CD4-positive, alpha-beta T cell (primary cell): ENCODE data around the gene ZNF443. TPM values are rescaled to one million over a fixed set of nuclear protein-coding genes. Genes with fewer than 3 reads are reported as not detected.

Source experiments
- ATAC-seq: fragments of 200-7000 bp; cut with Tn5 transposase; one replicate; pipeline ENCODE4 v1.10.0; 2022; ENCODE audit warnings: mild to moderate bottlenecking; ENCODE audit not compliant: poor library complexity
- CTCF ChIA-PET: fragments of 350-600 bp; sonication (Branson Sonifier 250); formaldehyde crosslinking; loops from one replicate; lab custom pipeline; 2021; ENCODE audit warnings: antibody characterized with exemption, inconsistent platforms; lab: Charles Lee
- POLR2A ChIA-PET: fragments of 350-600 bp; sonication (Branson Sonifier 250); formaldehyde crosslinking; loops from one replicate; lab custom pipeline; 2021; ENCODE audit warnings: antibody characterized with exemption, inconsistent platforms; lab: Charles Lee
- DNase-seq, 14 experiments: peaks; one replicate each; pipeline ENCODE4 v3.0.0-alpha.2; 2013 to 2020; ENCODE audit warnings: mixed read lengths in 2 of 14
- H3K27ac ChIP-seq, 2 donors: one replicate each; pipeline versions ENCODE4 v1.5.1 to v1.7.0; 2013; ENCODE audit warnings: low read length in 2 of 2, low read depth in 1 of 2, mild to moderate bottlenecking in 1 of 2
- H3K27me3 ChIP-seq, 2 experiments: 1 replicate in 1 of 2; 2 replicates in 1 of 2; pipeline versions ENCODE4 v1.6.1 to v1.7.0; 2013; ENCODE audit warnings: low read length in 2 of 2, control low read depth in 1 of 2, mild to moderate bottlenecking in 1 of 2, moderate library complexity in 1 of 2; ENCODE audit not compliant: insufficient read depth in 2 of 2, control insufficient read depth in 1 of 2
- H3K36me3 ChIP-seq: one replicate; pipeline ENCODE4 v1.6.1; 2013; ENCODE audit warnings: low read length, control low read depth; ENCODE audit not compliant: insufficient read depth
- H3K4me1 ChIP-seq: one replicate; pipeline ENCODE4 v1.6.1; 2013; ENCODE audit warnings: low read length, control low read depth; ENCODE audit not compliant: insufficient read depth
- H3K4me3 ChIP-seq: one replicate; pipeline ENCODE4 v1.5.1; 2013; ENCODE audit warnings: mild to moderate bottlenecking, low read length, moderate library complexity
- H3K9me3 ChIP-seq, 2 experiments: 1 replicate in 1 of 2; 2 replicates in 1 of 2; pipeline versions ENCODE4 v1.6.1 to v1.7.0; 2013; ENCODE audit warnings: low read length in 2 of 2, mild to moderate bottlenecking in 2 of 2, control low read depth in 1 of 2, moderate library complexity in 1 of 2; ENCODE audit not compliant: control insufficient read depth in 1 of 2, insufficient read depth in 1 of 2
- H3K27ac Mint-ChIP-seq: one replicate; pipeline ENCODE4 v1.8.0; 2020; ENCODE audit warnings: mixed read lengths
- H3K27me3 Mint-ChIP-seq: one replicate; pipeline ENCODE4 v1.8.0; 2021; ENCODE audit warnings: mixed read lengths
- H3K36me3 Mint-ChIP-seq: one replicate; pipeline ENCODE4 v1.8.0; 2021; ENCODE audit warnings: low read depth, mixed read lengths
- H3K4me1 Mint-ChIP-seq: one replicate; pipeline ENCODE4 v1.8.0; 2021; ENCODE audit warnings: low read depth, mixed read lengths
- H3K4me3 Mint-ChIP-seq: one replicate; pipeline ENCODE4 v1.8.0; 2020; ENCODE audit warnings: mild to moderate bottlenecking, mixed read lengths
- H3K9me3 Mint-ChIP-seq: one replicate; pipeline ENCODE4 v1.8.0; 2020; ENCODE audit warnings: mixed read lengths
- CTCF ChIP-seq: fragments of 200-600 bp; IDR thresholded peaks from one replicate; pipeline ENCODE4 v1.8.0; 2022; ENCODE audit warnings: antibody characterized with exemption, mild to moderate bottlenecking
- intact Hi-C, 2 experiments: fragments of 100-400 bp; cut with DNase I in 1 of 2; cut with micrococcal nuclease in 1 of 2; formaldehyde crosslinking; loops; one replicate each; pipeline versions ENCODE4 v1.15.1 to v1.9.0; 2023 to 2025; cut with DNase I, micrococcal nuclease
- total RNA-seq, 174 experiments: library from RNA in 2 of 174; stranded (reverse) in 2 of 174; gene quantifications; one replicate each; pipeline ENCODE4 v1.2.3 and lab custom pipeline; 2021 to 2026

Gene ZNF443
- total RNA-seq, 2 experiments from 2014 or later, result 1.8 to 2.0 TPM

- peaks cover 89% of the 10 kb centered on the region for H3K36me3 Mint-ChIP-seq
These were observed 60.4 kb downstream of the ZNF443 start for GRCh38 chr19:12380444-12380737.

GRCh38 chr19:12379732-12380443 is 60.9 kb downstream of the ZNF443 start:
- ChIA-PET POLR2A (no interaction called here), CTCF (no interaction called here)
- Histone ChIP-seq H3K36me3 (peaks cover 13% of the 10 kb centered on the region), H3K27me3 (no peaks in the 10 kb centered on the region), H3K27ac (no peak overlapping the region), H3K4me3 (no peak overlapping the region), H3K9me3 (peaks cover 50 to 61% of the 10 kb centered on the region in 2 experiments), H3K4me1 (no peaks in the 10 kb centered on the region)
- Mint-ChIP-seq H3K4me3 (no peak overlapping the region), H3K36me3 (peaks cover 84% of the 10 kb centered on the region), H3K9me3 (peaks cover 22% of the 10 kb centered on the region), H3K4me1 (no peaks in the 10 kb centered on the region), H3K27me3 (no peaks in the 10 kb centered on the region), H3K27ac (no peak overlapping the region)
- no peak for TF ChIP-seq CTCF
- no peak for ATAC-seq
- no peak for DNase-seq
- intact Hi-C loops, result no loop called here

More at GRCh38 chr19:12380444-12380737, 60.4 kb downstream of the ZNF443 start:
- H3K27me3 Mint-ChIP-seq, result no peaks in the 10 kb centered on the region
- H3K36me3 ChIP-seq, result peaks cover 13% of the 10 kb centered on the region
- H3K27ac Mint-ChIP-seq, result no peak overlapping the region
- no peak overlapping the region for H3K4me3 ChIP-seq
- TF ChIP-seq CTCF, result no peak
- intact Hi-C loops, result no loop called here
- no peaks in the 10 kb centered on the region for H3K4me1 Mint-ChIP-seq
- no peak for DNase-seq
- H3K27ac ChIP-seq, result no peak overlapping the region
- no peak overlapping the region for H3K4me3 Mint-ChIP-seq
- peaks cover 46 to 64% of the 10 kb centered on the region in 2 experiments for H3K9me3 ChIP-seq
- POLR2A ChIA-PET, result no interaction called here
- peaks cover 24% of the 10 kb centered on the region for H3K9me3 Mint-ChIP-seq
- CTCF ChIA-PET, result no interaction called here
- H3K4me1 ChIP-seq, result no peaks in the 10 kb centered on the region
- no peaks in the 10 kb centered on the region for H3K27me3 ChIP-seq
- ATAC-seq, result no peak

Other genes starting within 250 kb of the ZNF443 start
- 10 to 100 TPM; 30.4 to 31.4 TPM for gene ZNF44, start 146.1 kb downstream of the ZNF443 start, total RNA-seq
- 1 to 10 TPM; 4.5 to 5.1 TPM for gene ZNF563, start 107.4 kb downstream of the ZNF443 start, total RNA-seq
- gene ZNF442, start 75.3 kb downstream of the ZNF443 start, total RNA-seq, result under 1 TPM; 0.52 to 0.67 TPM
- gene ZNF799, start 39.8 kb downstream of the ZNF443 start, total RNA-seq, result 1 to 10 TPM; 1.1 to 1.6 TPM
- gene ZNF709, start 43.8 kb upstream of the ZNF443 start, total RNA-seq, result 1 to 10 TPM; 3.5 to 3.7 TPM
- 10 to 100 TPM; 17.3 to 18.0 TPM for gene ZNF564, start 110.5 kb upstream of the ZNF443 start, total RNA-seq
- gene ZNF490, start 169.8 kb upstream of the ZNF443 start, total RNA-seq, result 1 to 10 TPM; 6.2 to 7.1 TPM
- 100 to 1,000 TPM; 102 to 103 TPM for gene ZNF791, start 169.9 kb upstream of the ZNF443 start, total RNA-seq
- gene MAN2B1, start 225.7 kb upstream of the ZNF443 start, total RNA-seq, result 100 to 1,000 TPM in 1 of 2 experiments, 10 to 100 TPM in 1; 95.9 to 109 TPM
- 1 to 10 TPM; 6.5 to 6.6 TPM for gene WDR83, start 225.8 kb upstream of the ZNF443 start, total RNA-seq
- 100 to 1,000 TPM; 112 to 113 TPM for gene DHPS, start 240.9 kb upstream of the ZNF443 start, total RNA-seq
- not detected for gene GNG14, start 247.0 kb upstream of the ZNF443 start, total RNA-seq